Natural killer cell (primary cell): ENCODE results near the gene IPO9. TPM values are rescaled to one million over a fixed set of nuclear protein-coding genes. Genes with fewer than 3 reads are reported as not detected.
A peak's percentile ranks its signal among the peaks of the same experiment; 100 is the strongest.

ENCODE experiments used
- ATAC-seq, 3 donors: fragments of 150-1000 bp in 2 of 3; fragments of 200-7000 bp in 1 of 3; cut with Tn5 transposase; 1 replicate in 1 of 3; 2 replicates in 2 of 3; pipeline ENCODE4 v1.10.0; 2021; ENCODE audit warnings: mild to moderate bottlenecking in 2 of 3, moderate library complexity in 2 of 3
- DNase-seq, 2 donors: peaks; one replicate each; pipeline versions ENCODE4 v3.0.0 to v3.0.0-alpha.2; 2013 to 2021; ENCODE audit warnings: mixed read lengths in 1 of 2
- H3K27ac ChIP-seq: one replicate; pipeline ENCODE4 v1.5.1; 2013; ENCODE audit warnings: mild to moderate bottlenecking, low read length
- H3K27me3 ChIP-seq: one replicate; pipeline ENCODE4 v1.6.1; 2013; ENCODE audit warnings: low read length; ENCODE audit not compliant: control insufficient read depth, insufficient read depth
- H3K36me3 ChIP-seq: one replicate; pipeline ENCODE4 v1.6.1; 2013; ENCODE audit warnings: low read length; ENCODE audit not compliant: control insufficient read depth, insufficient read depth
- H3K4me1 ChIP-seq: one replicate; pipeline ENCODE4 v1.6.1; 2013; ENCODE audit warnings: low read length; ENCODE audit not compliant: control insufficient read depth, insufficient read depth
- H3K4me3 ChIP-seq: one replicate; pipeline ENCODE4 v1.5.1; 2013; ENCODE audit warnings: low read length
- H3K9me3 ChIP-seq: one replicate; pipeline ENCODE4 v1.6.1; 2013; ENCODE audit warnings: low read length; ENCODE audit not compliant: control insufficient read depth, insufficient read depth
- H3K27ac Mint-ChIP-seq, 2 donors: one replicate each; pipeline ENCODE4 v1.8.0; 2022; ENCODE audit warnings: mild to moderate bottlenecking in 2 of 2, mixed read lengths in 2 of 2, moderate library complexity in 1 of 2
- H3K27me3 Mint-ChIP-seq, 2 donors: one replicate each; pipeline ENCODE4 v1.8.0; 2022; ENCODE audit warnings: low read depth in 2 of 2, mixed read lengths in 2 of 2
- H3K36me3 Mint-ChIP-seq: one replicate; pipeline ENCODE4 v1.8.0; 2022; ENCODE audit warnings: mixed read lengths
- H3K4me1 Mint-ChIP-seq, 2 donors: one replicate each; pipeline ENCODE4 v1.8.0; 2022; ENCODE audit warnings: mixed read lengths in 2 of 2
- H3K4me3 Mint-ChIP-seq: one replicate; pipeline ENCODE4 v1.8.0; 2022; ENCODE audit warnings: mild to moderate bottlenecking, moderate library complexity, mixed read lengths
- H3K9me3 Mint-ChIP-seq, 2 donors: one replicate each; pipeline ENCODE4 v1.8.0; 2022; ENCODE audit warnings: mixed read lengths in 2 of 2
- CTCF ChIP-seq: fragments of 200-600 bp; IDR thresholded peaks from one replicate; pipeline ENCODE4 v1.8.0; 2022; ENCODE audit warnings: antibody characterized with exemption
- WGBS: methylation state at CpG from one replicate; pipeline ENCODE4 v1.1.7; 2013; ENCODE audit warnings: missing lambda C conversion rate; ENCODE audit not compliant: insufficient coverage; 5-methylcytosine and 5-hydroxymethylcytosine counted together
- intact Hi-C: fragments of 100-400 bp; cut with micrococcal nuclease; formaldehyde crosslinking; loops from one replicate; pipeline ENCODE4 v1.14.2; 2022
- total RNA-seq, 4 donors: library from RNA; stranded (reverse); fragments of 120-200 nt in 1 of 4; gene quantifications; one replicate each; pipeline versions ENCODE4 v1.2.3 to v1.2.4, GENCODE V29; 2013 to 2022

Gene IPO9
- total RNA-seq, 3 donors from 2014 or later (not counting 1 experiment from before 2014, with no cell fraction given): 27.0 to 35.5 (median 34.6) TPM

- no peaks in the 10 kb centered on the region for H3K36me3 ChIP-seq
- ATAC-seq (no peak), DNase-seq (no peak)
- no peak overlapping the region for H3K27ac ChIP-seq
- peaks cover 29% of the 10 kb centered on the region for H3K27me3 ChIP-seq
- WGBS: 88% methylated on average over 7 of the region's 7 CpGs
- no peak for TF ChIP-seq CTCF
- no peak overlapping the region for H3K4me3 ChIP-seq
- Mint-ChIP-seq H3K4me3 (no peak overlapping the region), H3K27me3 (peaks cover 6 to 41% of the 10 kb centered on the region in 2 donors), H3K36me3 (no peaks in the 10 kb centered on the region), H3K9me3 (no peaks in the 10 kb centered on the region), H3K4me1 (peaks cover 0 to 5% of the 10 kb centered on the region in 2 donors), H3K27ac (no peak overlapping the region)
- peaks cover 13% of the 10 kb centered on the region for H3K4me1 ChIP-seq
- intact Hi-C loops: no loop called here
- no peaks in the 10 kb centered on the region for H3K9me3 ChIP-seq
Measured at GRCh38 chr1:201890223-201890622, 61.3 kb downstream of the IPO9 start.

GRCh38 chr1:201890806-201891450, 62.0 kb downstream of the IPO9 start:
- ATAC-seq (peak in 1 of 3 donors; percentile 3), DNase-seq (no peak)
- TF ChIP-seq CTCF: no peak
- Histone ChIP-seq H3K4me3 (no peak overlapping the region), H3K36me3 (no peaks in the 10 kb centered on the region), H3K4me1 (peaks cover 15% of the 10 kb centered on the region), H3K27ac (no peak overlapping the region), H3K9me3 (no peaks in the 10 kb centered on the region), H3K27me3 (peaks cover 29% of the 10 kb centered on the region)
- intact Hi-C loops: no loop called here
- no peaks in the 10 kb centered on the region for H3K9me3 Mint-ChIP-seq
- no peak overlapping the region for H3K4me3 Mint-ChIP-seq
- H3K4me1 Mint-ChIP-seq: peaks cover under 1 to 7% of the 10 kb centered on the region in 2 donors
- 83% methylated on average over 3 of the region's 3 CpGs for WGBS
- H3K36me3 Mint-ChIP-seq: no peaks in the 10 kb centered on the region
- peaks cover 6 to 38% of the 10 kb centered on the region in 2 donors for H3K27me3 Mint-ChIP-seq
- H3K27ac Mint-ChIP-seq: no peak overlapping the region

GRCh38 chr1:201891451-201892045, 62.6 kb downstream of the IPO9 start:
- Histone ChIP-seq H3K9me3 (no peaks in the 10 kb centered on the region), H3K4me1 (peaks cover 18% of the 10 kb centered on the region), H3K27me3 (peaks cover 29% of the 10 kb centered on the region), H3K27ac (no peak overlapping the region), H3K36me3 (no peaks in the 10 kb centered on the region), H3K4me3 (no peak overlapping the region)
- no peaks in the 10 kb centered on the region for H3K9me3 Mint-ChIP-seq
- H3K36me3 Mint-ChIP-seq: no peaks in the 10 kb centered on the region
- peaks cover 5 to 12% of the 10 kb centered on the region in 2 donors for H3K4me1 Mint-ChIP-seq
- no peak overlapping the region for H3K27ac Mint-ChIP-seq
- TF ChIP-seq CTCF: no peak
- DNase-seq (no peak), ATAC-seq (no peak)
- peaks cover 6 to 38% of the 10 kb centered on the region in 2 donors for H3K27me3 Mint-ChIP-seq
- no peak overlapping the region for H3K4me3 Mint-ChIP-seq
- intact Hi-C loops: no loop called here
- 79% methylated on average over 5 of the region's 5 CpGs for WGBS
